K562 (cell line): Measurements from ENCODE around the gene UBR4. TPM values are rescaled to one million over a fixed set of nuclear protein-coding genes. Genes with fewer than 3 reads are reported as not detected.
A peak's percentile ranks its signal among the peaks of the same experiment; 100 is the strongest.

Source experiments
- DIDO1 ChIP-seq: fragments of 450-650 bp; IDR thresholded peaks from 2 replicates; pipeline ENCODE4 v1.6.1; 2016; ENCODE audit warnings: low read depth, missing biosample characterization, missing genetic modification characterization
- ETV1 ChIP-seq: fragments of 450-650 bp; conservative IDR thresholded peaks from 2 replicates; pipeline ENCODE4 v1.6.1; 2016; ENCODE audit warnings: missing genetic modification characterization, control low read depth, low read depth, missing compliant biosample characterization
- FOXA1 ChIP-seq: fragments of 450-650 bp; IDR thresholded peaks from 2 replicates; pipeline ENCODE4 v1.6.1; 2016; ENCODE audit warnings: mild to moderate bottlenecking, borderline replicate concordance
- HNRNPLL ChIP-seq: fragments of 200-400 bp; formaldehyde crosslinking; IDR thresholded peaks from 2 replicates; pipeline ENCODE4 v1.6.1; 2017; ENCODE audit warnings: low read length, low read depth, mild to moderate bottlenecking; ENCODE audit not compliant: poor library complexity, severe bottlenecking
- LCOR ChIP-seq: sonication (generic); formaldehyde crosslinking; IDR thresholded peaks from 2 replicates; pipeline ENCODE4 v1.8.0; 2022; ENCODE audit warnings: mild to moderate bottlenecking, missing genetic modification reagents
- NR2F6 ChIP-seq: fragments of 450-650 bp; formaldehyde crosslinking; IDR thresholded peaks from 2 replicates; pipeline ENCODE4 v1.4.0; 2020; ENCODE audit warnings: mild to moderate bottlenecking
- SMC3 ChIP-seq: conservative IDR thresholded peaks from 2 replicates; pipeline ENCODE4 v1.6.1; 2011; ENCODE audit warnings: low read depth, low read length, improper control_type of control experiment; ENCODE audit not compliant: insufficient read depth
- SUPT5H ChIP-seq: fragments of 450-650 bp; IDR thresholded peaks from 2 replicates; pipeline ENCODE4 v1.6.1; 2016
- TAF7 ChIP-seq: fragments of 450-650 bp; IDR thresholded peaks from 2 replicates; pipeline ENCODE4 v1.6.1; 2016; ENCODE audit warnings: missing genetic modification characterization, missing compliant biosample characterization
- ZNF175 ChIP-seq: fragments of 200-800 bp; sonication (Bioruptor generic); IDR thresholded peaks from 2 replicates; pipeline ENCODE4 v1.6.1; 2016; ENCODE audit warnings: low read depth, mild to moderate bottlenecking, missing genetic modification characterization, missing compliant biosample characterization
- polyA plus RNA-seq, 8 experiments: library from polyadenylated mRNA; depleted of rRNA in 4 of 8; stranded (reverse) in 5 of 8; unstranded in 3 of 8; fragments of >200 nt; fragmentation: Nextera tagmentation in 2 of 8; fragmentation: Illumina TruSeq in 1 of 8; extraction: Ambion mirVana in 2 of 8; extraction: Trizol in 1 of 8; gene quantifications; 2 replicates each; pipeline versions ENCODE4 v1.2.1 to v1.2.3, GENCODE V29; 2011 to 2014; ENCODE audit warnings: inconsistent platforms in 1 of 8, missing spikeins in 1 of 8
- total RNA-seq, 7 experiments: library from RNA; depleted of rRNA in 6 of 7; stranded (reverse); fragments of >200 nt in 6 of 7; fragmentation: Illumina TruSeq in 2 of 7; extraction: Trizol in 2 of 7; gene quantifications; 2 replicates each; pipeline versions ENCODE4 v1.2.1 to v1.2.3, GENCODE V29; 2011 to 2021; ENCODE audit warnings: low replicate concordance in 1 of 7
- TF ChIP-seq, protein P1 (sequence below), 3 experiments: fragments of 200-800 bp in 1 of 3; fragments of 250-450 bp in 1 of 3; fragments of 450-650 bp in 1 of 3; sonication (Bioruptor Pico) in 1 of 3; sonication (Bioruptor generic) in 1 of 3; formaldehyde crosslinking in 1 of 3; IDR thresholded peaks; 2 replicates each; pipeline versions ENCODE4 v1.6.1 to v1.8.0; 2016 to 2022; ENCODE audit warnings: mild to moderate bottlenecking in 2 of 3, missing genetic modification characterization in 2 of 3, missing compliant biosample characterization in 1 of 3, moderate library complexity in 1 of 3
- TF ChIP-seq, protein P2 (sequence below): fragments of 450-650 bp; formaldehyde crosslinking; IDR thresholded peaks from 2 replicates; pipeline ENCODE4 v1.4.0; 2020; ENCODE audit warnings: mild to moderate bottlenecking, moderate library complexity
- TF ChIP-seq, protein P3 (sequence below): fragments of 450-650 bp; IDR thresholded peaks from 2 replicates; pipeline ENCODE4 v1.6.1; 2017; ENCODE audit warnings: mild to moderate bottlenecking, moderate library complexity
- TF ChIP-seq, protein P4 (sequence below): sonication (generic); formaldehyde crosslinking; IDR thresholded peaks from 2 replicates; pipeline ENCODE4 v1.8.0; 2023; ENCODE audit warnings: mild to moderate bottlenecking, missing genetic modification reagents

Gene UBR4
- total and polyA plus RNA-seq, 9 of the 15 experiments (the other 6 are each of a cell fraction or from before 2014, with no cell fraction given) = 55.4 to 277 (median 123) TPM

DNA sequence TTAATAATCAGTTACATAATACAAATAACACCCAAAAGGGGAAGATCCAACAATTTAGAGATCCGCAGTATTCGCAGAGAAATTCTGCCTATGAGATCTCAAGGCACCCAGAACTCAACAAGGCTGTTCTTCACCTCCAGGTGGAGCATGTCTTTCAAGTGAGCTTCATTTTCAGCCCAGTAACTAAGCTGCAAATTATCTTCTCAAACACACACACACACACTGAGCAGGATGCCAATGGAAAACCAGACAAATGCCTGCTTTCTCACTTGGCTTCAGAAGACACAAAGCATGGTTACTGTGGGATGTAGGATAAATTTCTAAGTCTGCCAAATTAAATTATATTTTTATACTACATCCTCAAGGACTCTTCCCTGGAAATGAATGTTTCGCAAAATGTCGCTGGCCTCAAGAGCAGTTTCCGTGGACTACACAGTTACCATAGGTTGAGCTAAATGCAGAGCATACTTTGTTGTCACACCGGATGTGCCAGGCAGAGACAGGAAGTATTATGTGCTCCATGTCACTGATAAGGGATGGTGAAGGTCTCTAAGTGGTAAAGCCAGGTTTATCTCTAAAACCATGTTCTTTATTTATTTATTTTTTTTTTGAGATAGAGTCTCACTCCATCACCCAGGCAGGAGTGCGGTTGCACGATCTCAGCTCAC lies 30.3 kb downstream of the UBR4 start (continued):
- TF ChIP-seq, protein P1, sequence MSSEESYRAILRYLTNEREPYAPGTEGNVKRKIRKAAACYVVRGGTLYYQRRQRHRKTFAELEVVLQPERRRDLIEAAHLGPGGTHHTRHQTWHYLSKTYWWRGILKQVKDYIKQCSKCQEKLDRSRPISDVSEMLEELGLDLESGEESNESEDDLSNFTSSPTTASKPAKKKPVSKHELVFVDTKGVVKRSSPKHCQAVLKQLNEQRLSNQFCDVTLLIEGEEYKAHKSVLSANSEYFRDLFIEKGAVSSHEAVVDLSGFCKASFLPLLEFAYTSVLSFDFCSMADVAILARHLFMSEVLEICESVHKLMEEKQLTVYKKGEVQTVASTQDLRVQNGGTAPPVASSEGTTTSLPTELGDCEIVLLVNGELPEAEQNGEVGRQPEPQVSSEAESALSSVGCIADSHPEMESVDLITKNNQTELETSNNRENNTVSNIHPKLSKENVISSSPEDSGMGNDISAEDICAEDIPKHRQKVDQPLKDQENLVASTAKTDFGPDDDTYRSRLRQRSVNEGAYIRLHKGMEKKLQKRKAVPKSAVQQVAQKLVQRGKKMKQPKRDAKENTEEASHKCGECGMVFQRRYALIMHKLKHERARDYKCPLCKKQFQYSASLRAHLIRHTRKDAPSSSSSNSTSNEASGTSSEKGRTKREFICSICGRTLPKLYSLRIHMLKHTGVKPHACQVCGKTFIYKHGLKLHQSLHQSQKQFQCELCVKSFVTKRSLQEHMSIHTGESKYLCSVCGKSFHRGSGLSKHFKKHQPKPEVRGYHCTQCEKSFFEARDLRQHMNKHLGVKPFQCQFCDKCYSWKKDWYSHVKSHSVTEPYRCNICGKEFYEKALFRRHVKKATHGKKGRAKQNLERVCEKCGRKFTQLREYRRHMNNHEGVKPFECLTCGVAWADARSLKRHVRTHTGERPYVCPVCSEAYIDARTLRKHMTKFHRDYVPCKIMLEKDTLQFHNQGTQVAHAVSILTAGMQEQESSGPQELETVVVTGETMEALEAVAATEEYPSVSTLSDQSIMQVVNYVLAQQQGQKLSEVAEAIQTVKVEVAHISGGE (CRISPR knock-in tag; IDR thresholded peaks at IDR 0.05) = peak in 1 of 3 experiments; percentile 86; a peak in 2 of 6 replicates
- no peak for TF ChIP-seq NR2F6 (CRISPR knock-in tag)
- TF ChIP-seq, protein P2, sequence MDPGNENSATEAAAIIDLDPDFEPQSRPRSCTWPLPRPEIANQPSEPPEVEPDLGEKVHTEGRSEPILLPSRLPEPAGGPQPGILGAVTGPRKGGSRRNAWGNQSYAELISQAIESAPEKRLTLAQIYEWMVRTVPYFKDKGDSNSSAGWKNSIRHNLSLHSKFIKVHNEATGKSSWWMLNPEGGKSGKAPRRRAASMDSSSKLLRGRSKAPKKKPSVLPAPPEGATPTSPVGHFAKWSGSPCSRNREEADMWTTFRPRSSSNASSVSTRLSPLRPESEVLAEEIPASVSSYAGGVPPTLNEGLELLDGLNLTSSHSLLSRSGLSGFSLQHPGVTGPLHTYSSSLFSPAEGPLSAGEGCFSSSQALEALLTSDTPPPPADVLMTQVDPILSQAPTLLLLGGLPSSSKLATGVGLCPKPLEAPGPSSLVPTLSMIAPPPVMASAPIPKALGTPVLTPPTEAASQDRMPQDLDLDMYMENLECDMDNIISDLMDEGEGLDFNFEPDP (CRISPR knock-in tag) = no peak
- TF ChIP-seq DIDO1 (tag) = 0 out of 2 replicates have a peak, but pooled peaks have one; percentile 28
- TF ChIP-seq SMC3 = peak; percentile 43; the same call in 1 of the 2 replicates
- no peak for TF ChIP-seq HNRNPLL
- TF ChIP-seq, protein P3, sequence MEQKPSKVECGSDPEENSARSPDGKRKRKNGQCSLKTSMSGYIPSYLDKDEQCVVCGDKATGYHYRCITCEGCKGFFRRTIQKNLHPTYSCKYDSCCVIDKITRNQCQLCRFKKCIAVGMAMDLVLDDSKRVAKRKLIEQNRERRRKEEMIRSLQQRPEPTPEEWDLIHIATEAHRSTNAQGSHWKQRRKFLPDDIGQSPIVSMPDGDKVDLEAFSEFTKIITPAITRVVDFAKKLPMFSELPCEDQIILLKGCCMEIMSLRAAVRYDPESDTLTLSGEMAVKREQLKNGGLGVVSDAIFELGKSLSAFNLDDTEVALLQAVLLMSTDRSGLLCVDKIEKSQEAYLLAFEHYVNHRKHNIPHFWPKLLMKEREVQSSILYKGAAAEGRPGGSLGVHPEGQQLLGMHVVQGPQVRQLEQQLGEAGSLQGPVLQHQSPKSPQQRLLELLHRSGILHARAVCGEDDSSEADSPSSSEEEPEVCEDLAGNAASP = no peak
- TF ChIP-seq, protein P4, sequence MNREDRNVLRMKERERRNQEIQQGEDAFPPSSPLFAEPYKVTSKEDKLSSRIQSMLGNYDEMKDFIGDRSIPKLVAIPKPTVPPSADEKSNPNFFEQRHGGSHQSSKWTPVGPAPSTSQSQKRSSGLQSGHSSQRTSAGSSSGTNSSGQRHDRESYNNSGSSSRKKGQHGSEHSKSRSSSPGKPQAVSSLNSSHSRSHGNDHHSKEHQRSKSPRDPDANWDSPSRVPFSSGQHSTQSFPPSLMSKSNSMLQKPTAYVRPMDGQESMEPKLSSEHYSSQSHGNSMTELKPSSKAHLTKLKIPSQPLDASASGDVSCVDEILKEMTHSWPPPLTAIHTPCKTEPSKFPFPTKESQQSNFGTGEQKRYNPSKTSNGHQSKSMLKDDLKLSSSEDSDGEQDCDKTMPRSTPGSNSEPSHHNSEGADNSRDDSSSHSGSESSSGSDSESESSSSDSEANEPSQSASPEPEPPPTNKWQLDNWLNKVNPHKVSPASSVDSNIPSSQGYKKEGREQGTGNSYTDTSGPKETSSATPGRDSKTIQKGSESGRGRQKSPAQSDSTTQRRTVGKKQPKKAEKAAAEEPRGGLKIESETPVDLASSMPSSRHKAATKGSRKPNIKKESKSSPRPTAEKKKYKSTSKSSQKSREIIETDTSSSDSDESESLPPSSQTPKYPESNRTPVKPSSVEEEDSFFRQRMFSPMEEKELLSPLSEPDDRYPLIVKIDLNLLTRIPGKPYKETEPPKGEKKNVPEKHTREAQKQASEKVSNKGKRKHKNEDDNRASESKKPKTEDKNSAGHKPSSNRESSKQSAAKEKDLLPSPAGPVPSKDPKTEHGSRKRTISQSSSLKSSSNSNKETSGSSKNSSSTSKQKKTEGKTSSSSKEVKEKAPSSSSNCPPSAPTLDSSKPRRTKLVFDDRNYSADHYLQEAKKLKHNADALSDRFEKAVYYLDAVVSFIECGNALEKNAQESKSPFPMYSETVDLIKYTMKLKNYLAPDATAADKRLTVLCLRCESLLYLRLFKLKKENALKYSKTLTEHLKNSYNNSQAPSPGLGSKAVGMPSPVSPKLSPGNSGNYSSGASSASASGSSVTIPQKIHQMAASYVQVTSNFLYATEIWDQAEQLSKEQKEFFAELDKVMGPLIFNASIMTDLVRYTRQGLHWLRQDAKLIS (CRISPR knock-in tag) = no peak
- no peak for TF ChIP-seq FOXA1
- TF ChIP-seq LCOR (CRISPR knock-in tag) = peak; percentile 82; the same call in 1 of the 2 replicates
- TF ChIP-seq TAF7 = no peak
- 0 out of 2 replicates have a peak, but pooled peaks have one; percentile 23 for TF ChIP-seq SUPT5H
- peak; percentile 53; the same call in 1 of the 2 replicates for TF ChIP-seq ETV1 (tag)
- TF ChIP-seq ZNF175 (CRISPR knock-in tag) = 0 out of 2 replicates have a peak, but pooled peaks have one; percentile 23
